Caco-2 (cell line): ENCODE results near the gene STON2. TPM values are rescaled to one million over a fixed set of nuclear protein-coding genes. Genes with fewer than 3 reads are reported as not detected.

Experiments used
- BruUV-seq: library from RNA; stranded (reverse); fragments of 400-500 nt; replicated peaks from 2 replicates; lab custom pipeline; 2021; lab: Mats Ljungman, UMichigan
- CTCF ChIA-PET: fragments of 300-600 bp; sonication (Branson Sonifier 250); formaldehyde crosslinking; loops from one replicate; lab custom pipeline; 2022; ENCODE audit warnings: antibody characterized with exemption; lab: Charles Lee
- POLR2A ChIA-PET: fragments of 300-600 bp; sonication (Branson Sonifier 250); formaldehyde crosslinking; loops from one replicate; lab custom pipeline; 2022; ENCODE audit warnings: antibody characterized with exemption; lab: Charles Lee
- DNase-seq, 2 experiments: peaks; one replicate each; pipeline versions ENCODE4 v3.0.0 to v3.0.0-alpha.2; 2020 to 2022
- H3K27me3 ChIP-seq: replicated peaks from 2 replicates; pipeline ENCODE4 v1.6.0; 2011; ENCODE audit warnings: low read length; ENCODE audit not compliant: control insufficient read depth, insufficient read depth
- H3K36me3 ChIP-seq: 2 replicates; pipeline ENCODE4 v1.5.1; 2011; ENCODE audit warnings: low read length; ENCODE audit not compliant: control insufficient read depth, insufficient read depth
- H3K4me1 ChIP-seq: fragments of 250-450 bp; sonication (Bioruptor Pico); 2 replicates; pipeline ENCODE4 v1.5.1; 2020; ENCODE audit warnings: mild to moderate bottlenecking
- H3K4me3 ChIP-seq: 2 replicates; pipeline ENCODE4 v1.5.1; 2011; ENCODE audit warnings: low read depth, mild to moderate bottlenecking, control low read depth, low read length
- H3K9me3 ChIP-seq: fragments of 250-450 bp; sonication (Bioruptor Pico); 2 replicates; pipeline ENCODE4 v1.5.1; 2020; ENCODE audit warnings: mild to moderate bottlenecking, moderate library complexity
- H3K27ac Mint-ChIP-seq: one replicate; pipeline ENCODE4 v1.8.0; 2022; ENCODE audit warnings: mixed read lengths; ENCODE audit not compliant: unreplicated experiment
- H3K27me3 Mint-ChIP-seq: one replicate; pipeline ENCODE4 v1.8.0; 2022; ENCODE audit warnings: mixed read lengths; ENCODE audit not compliant: insufficient read depth, unreplicated experiment
- H3K36me3 Mint-ChIP-seq: one replicate; pipeline ENCODE4 v1.8.0; 2022; ENCODE audit warnings: mild to moderate bottlenecking, mixed read lengths; ENCODE audit not compliant: insufficient read depth, unreplicated experiment
- H3K4me1 Mint-ChIP-seq: one replicate; pipeline ENCODE4 v1.8.0; 2022; ENCODE audit warnings: low read depth, mixed read lengths; ENCODE audit not compliant: unreplicated experiment
- H3K4me3 Mint-ChIP-seq: one replicate; pipeline ENCODE4 v1.8.0; 2022; ENCODE audit warnings: mild to moderate bottlenecking, moderate library complexity, mixed read lengths; ENCODE audit not compliant: unreplicated experiment
- H3K9me3 Mint-ChIP-seq: one replicate; pipeline ENCODE4 v1.8.0; 2022; ENCODE audit warnings: mixed read lengths; ENCODE audit not compliant: unreplicated experiment
- intact Hi-C: fragments of 100-400 bp; cut with micrococcal nuclease; formaldehyde crosslinking; loops from one replicate; pipeline ENCODE4 v1.10.0; 2022; ENCODE audit not compliant: unreplicated experiment
- total RNA-seq: library from RNA; stranded (reverse); gene quantifications from 2 replicates; pipeline ENCODE4 v1.2.3, GENCODE V29; 2022
- TF ChIP-seq, protein P1 (sequence below), 2 experiments: fragments of 200-600 bp in 1 of 2; IDR thresholded peaks; 1 replicate in 1 of 2; 2 replicates in 1 of 2; pipeline versions ENCODE4 v1.5.1 to v1.8.0; 2011 to 2022; ENCODE audit warnings: antibody characterized with exemption in 1 of 2, control low read depth in 1 of 2, inconsistent platforms in 1 of 2, low read depth in 1 of 2, low read length in 1 of 2, mild to moderate bottlenecking in 1 of 2, moderate library complexity in 1 of 2; ENCODE audit not compliant: insufficient read depth in 1 of 2, severe bottlenecking in 1 of 2, unreplicated experiment in 1 of 2

STON2 gene
- total RNA-seq, 1 experiment from 2014 or later, result 43.5 TPM

DNA sequence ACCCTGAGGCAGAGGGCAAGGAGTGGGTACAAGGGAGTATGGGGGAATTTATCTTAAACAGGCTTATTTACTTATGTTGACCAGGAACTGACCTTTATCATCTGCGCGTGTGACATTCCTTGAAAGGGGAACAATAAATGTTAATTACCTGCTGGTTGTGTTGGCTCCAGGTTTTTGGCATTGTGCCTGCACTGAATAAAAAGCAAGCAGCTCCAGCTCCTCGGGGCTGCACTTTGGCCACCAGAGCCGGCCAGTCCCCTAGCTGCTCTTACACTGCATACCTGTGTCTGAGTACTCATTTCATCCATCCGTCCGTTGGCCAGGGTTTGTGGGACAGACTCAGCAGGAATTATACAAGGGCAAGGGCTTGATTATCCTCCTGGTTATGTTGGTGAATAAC lies 110.6 kb downstream of the STON2 start:
- BruUV-seq, result no TSS peak
- Histone ChIP-seq H3K4me3 (no peak overlapping the region), H3K36me3 (no peaks in the 10 kb centered on the region; the same call in 1 of the 2 replicates), H3K27me3 (no peaks in the 10 kb centered on the region), H3K4me1 (peaks cover 10% of the 10 kb centered on the region; the same call in 1 of the 2 replicates), H3K9me3 (no peaks in the 10 kb centered on the region)
- POLR2A ChIA-PET, result no interaction called here
- DNase-seq, result no peak
- TF ChIP-seq, protein P1, sequence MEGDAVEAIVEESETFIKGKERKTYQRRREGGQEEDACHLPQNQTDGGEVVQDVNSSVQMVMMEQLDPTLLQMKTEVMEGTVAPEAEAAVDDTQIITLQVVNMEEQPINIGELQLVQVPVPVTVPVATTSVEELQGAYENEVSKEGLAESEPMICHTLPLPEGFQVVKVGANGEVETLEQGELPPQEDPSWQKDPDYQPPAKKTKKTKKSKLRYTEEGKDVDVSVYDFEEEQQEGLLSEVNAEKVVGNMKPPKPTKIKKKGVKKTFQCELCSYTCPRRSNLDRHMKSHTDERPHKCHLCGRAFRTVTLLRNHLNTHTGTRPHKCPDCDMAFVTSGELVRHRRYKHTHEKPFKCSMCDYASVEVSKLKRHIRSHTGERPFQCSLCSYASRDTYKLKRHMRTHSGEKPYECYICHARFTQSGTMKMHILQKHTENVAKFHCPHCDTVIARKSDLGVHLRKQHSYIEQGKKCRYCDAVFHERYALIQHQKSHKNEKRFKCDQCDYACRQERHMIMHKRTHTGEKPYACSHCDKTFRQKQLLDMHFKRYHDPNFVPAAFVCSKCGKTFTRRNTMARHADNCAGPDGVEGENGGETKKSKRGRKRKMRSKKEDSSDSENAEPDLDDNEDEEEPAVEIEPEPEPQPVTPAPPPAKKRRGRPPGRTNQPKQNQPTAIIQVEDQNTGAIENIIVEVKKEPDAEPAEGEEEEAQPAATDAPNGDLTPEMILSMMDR (IDR thresholded peaks at IDR 0.05; ENCODE audit: insufficient read depth in 1 of 2, low read depth in 1 of 2, low read length in 1 of 2, severe bottlenecking in 1 of 2, unreplicated experiment in 1 of 2), result no peak
- Mint-ChIP-seq H3K4me1 (peaks cover 12% of the 10 kb centered on the region), H3K27me3 (no peaks in the 10 kb centered on the region), H3K36me3 (no peaks in the 10 kb centered on the region), H3K9me3 (peaks cover 8% of the 10 kb centered on the region), H3K4me3 (no peak overlapping the region), H3K27ac (no peak overlapping the region)
- CTCF ChIA-PET, result no interaction called here
- intact Hi-C loops, result no loop called here

DNA sequence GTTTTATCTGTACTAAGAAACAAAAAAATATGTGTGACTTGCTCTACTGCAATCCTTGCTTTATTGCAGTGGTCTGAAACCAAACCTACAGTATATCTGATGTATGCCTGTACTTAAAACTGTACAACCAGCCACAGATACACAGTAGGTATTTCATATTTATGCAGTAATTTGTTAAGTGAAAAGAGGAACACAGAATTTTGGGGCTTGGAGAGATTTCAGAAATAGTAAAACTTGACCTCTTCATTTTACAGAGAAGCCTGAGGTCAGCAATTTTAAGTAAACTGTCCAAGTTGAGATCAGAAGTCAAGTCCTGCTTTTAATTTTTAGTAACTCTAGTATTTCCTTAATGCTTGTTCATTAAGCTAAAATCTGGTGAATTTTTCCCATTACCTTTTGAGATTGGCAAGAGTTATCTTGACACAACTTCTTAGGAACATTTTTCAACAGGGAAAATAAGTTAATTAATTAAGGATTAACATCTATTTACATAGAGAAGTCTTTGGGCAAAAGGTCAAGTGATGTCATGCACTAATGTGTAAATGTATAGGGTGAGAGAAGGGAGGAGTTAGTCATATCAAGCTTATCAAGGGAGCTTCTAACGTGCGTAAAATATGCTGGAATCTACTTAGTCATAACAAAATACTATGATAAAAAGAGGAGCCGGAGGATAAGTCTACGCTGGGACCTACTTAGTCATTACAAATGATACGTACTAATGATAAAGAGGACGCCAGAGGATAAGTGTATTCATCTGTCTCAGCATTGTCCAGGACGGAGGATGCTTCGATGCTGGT lies 113.4 kb downstream of the STON2 start:
- no peak overlapping the region for H3K4me3 ChIP-seq
- ChIA-PET POLR2A (no interaction called here), CTCF (no interaction called here)
- intact Hi-C loops, result no loop called here
- Mint-ChIP-seq H3K27ac (no peak overlapping the region), H3K36me3 (no peaks in the 10 kb centered on the region), H3K4me1 (peaks cover 12% of the 10 kb centered on the region), H3K27me3 (no peaks in the 10 kb centered on the region), H3K4me3 (no peak overlapping the region), H3K9me3 (peaks cover 8% of the 10 kb centered on the region)
- no TSS peak for BruUV-seq
- peaks cover 10% of the 10 kb centered on the region; the same call in 1 of the 2 replicates for H3K4me1 ChIP-seq
- TF ChIP-seq, protein P1 (IDR thresholded peaks at IDR 0.05; ENCODE audit: insufficient read depth in 1 of 2, low read depth in 1 of 2, low read length in 1 of 2, severe bottlenecking in 1 of 2, unreplicated experiment in 1 of 2), result no peak
- DNase-seq, result no peak
- H3K27me3 ChIP-seq, result no peaks in the 10 kb centered on the region
- no peaks in the 10 kb centered on the region; the same call in 1 of the 2 replicates for H3K36me3 ChIP-seq
- no peaks in the 10 kb centered on the region for H3K9me3 ChIP-seq

DNA sequence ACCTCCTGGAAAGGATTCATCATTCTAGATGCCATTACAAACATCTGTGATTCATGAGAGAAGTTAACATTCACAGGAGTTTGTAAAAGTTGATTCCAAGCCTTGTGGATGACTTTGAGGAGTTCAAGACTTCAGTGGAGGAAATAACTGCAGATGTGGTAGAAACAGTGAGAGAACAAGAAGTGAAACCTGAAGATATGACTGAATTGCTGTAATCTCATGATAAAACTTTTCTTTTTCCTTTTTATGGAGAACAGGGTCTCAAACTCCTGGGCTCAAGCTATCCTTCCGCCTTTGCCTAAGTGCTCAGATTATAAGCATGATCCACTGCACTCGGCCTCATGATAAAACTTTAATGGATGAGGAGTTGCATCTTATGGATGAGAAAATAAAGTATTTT lies 114.9 kb downstream of the STON2 start:
- intact Hi-C loops, result no loop called here
- POLR2A ChIA-PET, result no interaction called here
- Mint-ChIP-seq H3K4me1 (peaks cover 12% of the 10 kb centered on the region), H3K27me3 (no peaks in the 10 kb centered on the region), H3K36me3 (no peaks in the 10 kb centered on the region), H3K27ac (no peak overlapping the region), H3K9me3 (peaks cover 2% of the 10 kb centered on the region), H3K4me3 (no peak overlapping the region)
- TF ChIP-seq, protein P1 (IDR thresholded peaks at IDR 0.05; ENCODE audit: insufficient read depth in 1 of 2, low read depth in 1 of 2, low read length in 1 of 2, severe bottlenecking in 1 of 2, unreplicated experiment in 1 of 2), result no peak
- Histone ChIP-seq H3K9me3 (no peaks in the 10 kb centered on the region), H3K4me1 (peaks cover 10% of the 10 kb centered on the region; the same call in 1 of the 2 replicates), H3K4me3 (no peak overlapping the region), H3K36me3 (no peaks in the 10 kb centered on the region; the same call in 1 of the 2 replicates), H3K27me3 (no peaks in the 10 kb centered on the region)
- BruUV-seq, result no TSS peak
- CTCF ChIA-PET, result no interaction called here
- no peak for DNase-seq
